Stimulated activated effector memory CD8-positive, alpha-beta T cell treated with anti-CD3 and anti-CD28 coated beads, Interleukin-12 subunit alpha, Interleukin-12 subunit beta, amount 100 ng/mL, for 72 hours (primary cell): ENCODE data around the gene TMEM267.
A peak's percentile ranks its signal among the peaks of the same experiment; 100 is the strongest.
"Not testable (repeated sequence)": the region's sequence is repeated elsewhere in the genome, so short reads cannot be mapped to it uniquely, and the experiment has no call there.

Experiments used
- ATAC-seq: fragments of 150-1000 bp; cut with Tn5 transposase; 2 replicates; pipeline ENCODE4 v1.10.0; 2021
- DNase-seq, 2 donors: peaks; one replicate each; pipeline ENCODE4 v3.0.0; 2021 to 2022; ENCODE audit warnings: low spot score in 2 of 2
- H3K27ac Mint-ChIP-seq: one replicate; pipeline ENCODE4 v1.8.0; 2022; ENCODE audit warnings: mild to moderate bottlenecking, mixed read lengths
- H3K36me3 Mint-ChIP-seq: one replicate; pipeline ENCODE4 v1.8.0; 2022; ENCODE audit warnings: mild to moderate bottlenecking, mixed read lengths
- H3K4me1 Mint-ChIP-seq: one replicate; pipeline ENCODE4 v1.8.0; 2022; ENCODE audit warnings: mixed read lengths
- H3K4me3 Mint-ChIP-seq: one replicate; pipeline ENCODE4 v1.8.0; 2022; ENCODE audit warnings: mild to moderate bottlenecking, mixed read lengths
- H3K9me3 Mint-ChIP-seq: one replicate; pipeline ENCODE4 v1.8.0; 2022; ENCODE audit warnings: mixed read lengths

TMEM267 gene

DNA sequence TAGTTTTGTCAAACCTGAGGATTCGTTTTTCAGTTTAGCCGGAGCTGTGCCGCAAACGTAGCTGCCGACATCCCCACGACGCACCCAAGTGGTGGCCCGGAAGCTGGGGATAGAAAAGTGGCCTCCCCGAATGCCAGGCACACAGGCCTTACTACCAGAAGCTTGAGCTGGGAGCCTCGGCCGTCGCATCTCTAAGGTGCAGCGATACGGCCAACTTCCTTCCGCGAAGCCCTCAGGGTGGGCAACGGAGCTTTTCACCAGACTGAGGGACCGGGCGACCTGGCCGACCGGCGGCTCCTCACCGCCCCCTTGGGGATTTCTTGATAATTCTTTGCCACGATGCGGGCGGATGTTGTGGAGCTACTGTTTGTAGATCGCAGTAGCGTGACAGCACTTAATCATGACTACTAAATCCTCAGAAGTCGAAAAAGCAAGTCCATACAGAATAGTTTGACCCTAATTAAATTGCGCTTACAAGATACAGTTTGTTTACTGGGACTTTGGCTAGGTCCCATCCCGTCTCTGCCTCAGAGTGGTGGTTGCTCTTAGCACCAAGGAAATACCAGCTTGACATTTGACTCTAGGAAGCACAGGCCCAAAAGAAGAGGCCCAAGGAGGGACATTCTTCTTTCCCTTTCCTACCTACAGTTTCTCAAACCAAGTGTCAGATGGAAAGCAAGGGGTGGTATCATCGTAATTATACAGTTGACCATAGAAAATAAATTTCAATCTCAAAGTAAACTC lies 613 bp upstream of the TMEM267 start:
- ATAC-seq (peak; percentile 87), DNase-seq (peak in 1 of 2 donors; percentile 78)
- H3K36me3 Mint-ChIP-seq, result peaks cover 23% of the 10 kb centered on the region
- no peaks in the 10 kb centered on the region for H3K9me3 Mint-ChIP-seq
- H3K4me1 Mint-ChIP-seq, result peaks cover 21% of the 10 kb centered on the region
- H3K4me3 Mint-ChIP-seq, result peak overlapping the region; percentile 95
- peak overlapping the region; percentile 99 for H3K27ac Mint-ChIP-seq

DNA sequence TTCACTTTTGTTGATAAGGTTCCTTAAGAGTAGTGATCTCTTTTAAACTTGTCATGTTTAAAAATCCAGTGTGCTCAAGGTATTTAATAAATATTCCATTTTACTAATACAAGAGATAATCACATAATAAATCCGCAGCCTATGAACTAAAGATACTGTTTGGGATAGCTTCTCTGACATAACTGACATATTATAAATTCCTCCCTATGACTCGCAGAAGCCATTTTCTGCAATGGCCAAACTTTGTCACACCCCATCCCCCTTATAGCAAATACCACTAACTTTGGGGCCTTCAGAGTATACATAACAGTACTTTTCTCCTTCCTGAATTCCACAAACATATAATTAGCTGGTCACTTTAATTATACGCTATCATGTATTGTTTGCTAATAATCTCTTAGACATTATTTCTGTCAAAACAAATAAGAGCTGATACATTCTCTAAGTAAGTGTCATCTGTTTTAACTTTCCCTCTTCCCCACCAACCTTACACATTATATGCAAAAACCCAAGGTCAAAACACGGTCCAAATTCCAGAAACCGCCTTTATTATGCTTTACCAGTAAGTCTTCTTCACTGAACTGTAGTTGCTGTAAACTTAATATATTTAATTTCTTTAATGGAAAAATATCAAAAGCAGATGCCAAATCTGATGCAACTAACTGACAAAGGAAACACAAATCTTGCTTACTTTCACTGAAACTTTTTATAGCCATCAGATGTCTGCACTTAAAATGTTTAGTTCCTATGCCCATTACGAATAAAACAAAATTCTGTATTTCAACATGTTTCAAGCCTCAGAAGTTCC lies 971 bp downstream of the TMEM267 start:
- peaks cover 25% of the 10 kb centered on the region for H3K36me3 Mint-ChIP-seq
- DNase-seq (no peak), ATAC-seq (no peak)
- H3K4me3 Mint-ChIP-seq, result peak overlapping the region; percentile 95
- peaks cover 21% of the 10 kb centered on the region for H3K4me1 Mint-ChIP-seq
- no peaks in the 10 kb centered on the region for H3K9me3 Mint-ChIP-seq
- H3K27ac Mint-ChIP-seq, result peak overlapping the region; percentile 99

DNA sequence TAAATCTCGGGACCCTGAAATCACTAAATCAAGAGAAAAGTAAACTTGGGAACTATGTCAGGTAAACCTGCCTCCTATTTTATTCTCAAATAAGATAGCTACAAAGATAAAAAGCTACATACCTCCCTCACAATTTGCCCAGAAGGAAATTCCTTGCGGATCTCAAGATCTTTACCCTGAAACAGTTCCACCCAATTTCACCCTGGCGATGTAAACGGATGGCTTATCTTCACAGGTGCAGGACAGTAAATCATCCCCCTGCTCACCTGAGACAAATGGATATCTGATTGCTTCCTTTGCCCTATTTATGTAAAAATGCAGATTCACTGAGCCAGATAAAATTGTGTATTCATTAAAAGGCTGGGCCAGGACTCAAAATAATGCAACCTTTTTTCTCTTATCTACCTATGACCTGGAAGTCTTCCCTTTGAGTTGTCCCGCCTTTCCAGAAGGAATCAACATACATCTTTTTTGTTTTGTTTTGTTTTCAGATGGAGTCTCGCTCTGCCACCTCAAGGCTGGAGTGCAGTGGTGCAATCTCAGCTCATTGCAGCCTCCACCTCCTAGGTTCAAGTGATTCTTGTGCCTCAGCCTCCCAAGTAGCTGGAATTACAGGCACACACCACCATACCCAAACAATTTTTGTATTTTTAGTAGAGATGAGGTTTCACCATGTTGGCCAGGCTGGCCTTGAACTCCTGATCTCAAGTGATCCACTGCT lies 13.8 kb downstream of the TMEM267 start:
- H3K36me3 Mint-ChIP-seq, result peaks cover 48% of the 10 kb centered on the region
- DNase-seq (no peak), ATAC-seq (no peak)
- H3K9me3 Mint-ChIP-seq, result peaks cover 15% of the 10 kb centered on the region
- H3K4me3 Mint-ChIP-seq, result no peak overlapping the region
- H3K27ac Mint-ChIP-seq, result no peak overlapping the region
- peaks cover 21% of the 10 kb centered on the region for H3K4me1 Mint-ChIP-seq

DNA sequence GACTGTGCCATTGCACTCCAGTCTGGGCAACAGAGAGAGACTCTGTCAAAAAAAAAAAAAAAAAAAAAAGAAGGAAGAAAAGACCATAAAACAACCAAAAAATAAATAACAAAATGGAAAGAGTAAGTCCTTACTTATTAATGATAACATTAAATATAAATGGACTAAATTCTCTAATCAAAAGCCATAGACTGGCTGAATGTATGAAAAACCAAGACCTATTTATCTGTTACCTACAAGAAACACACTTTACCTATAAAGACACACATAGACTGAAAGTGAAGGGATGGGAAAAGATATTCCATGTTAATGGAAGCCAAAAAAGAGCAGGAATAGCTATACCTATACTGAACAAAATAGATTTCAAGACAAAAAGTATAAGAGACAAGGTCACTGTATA lies 16.6 kb downstream of the TMEM267 start:
- Mint-ChIP-seq H3K27ac (no peak overlapping the region), H3K4me3 (no peak overlapping the region), H3K36me3 (peaks cover 26% of the 10 kb centered on the region), H3K4me1 (peaks cover 7% of the 10 kb centered on the region), H3K9me3 (peaks cover 12% of the 10 kb centered on the region)
- ATAC-seq, result no peak
- DNase-seq, result no peak

DNA sequence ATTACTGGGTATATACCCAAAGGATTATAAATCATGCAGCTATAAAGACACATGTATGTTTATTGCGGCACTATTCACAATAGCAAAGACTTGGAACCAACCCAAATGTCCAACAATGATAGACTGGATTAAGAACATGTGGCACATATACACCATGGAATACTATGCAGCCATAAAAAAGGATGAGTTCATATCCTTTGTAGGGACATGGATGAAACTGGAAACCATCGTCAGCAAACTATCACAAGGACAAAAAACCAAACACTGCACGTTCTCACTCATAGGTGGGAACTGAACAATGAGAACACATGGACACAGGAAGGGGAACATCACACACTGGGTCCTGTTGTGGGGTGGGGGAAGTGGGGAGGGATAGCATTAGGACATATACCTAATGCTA lies 18.2 kb downstream of the TMEM267 start:
- H3K27ac Mint-ChIP-seq, DNase-seq, H3K4me3 Mint-ChIP-seq, ATAC-seq: not testable (repeated sequence)
- Mint-ChIP-seq H3K9me3 (peaks cover 12% of the 10 kb centered on the region), H3K4me1 (peaks cover 16% of the 10 kb centered on the region), H3K36me3 (peaks cover 20% of the 10 kb centered on the region)

DNA sequence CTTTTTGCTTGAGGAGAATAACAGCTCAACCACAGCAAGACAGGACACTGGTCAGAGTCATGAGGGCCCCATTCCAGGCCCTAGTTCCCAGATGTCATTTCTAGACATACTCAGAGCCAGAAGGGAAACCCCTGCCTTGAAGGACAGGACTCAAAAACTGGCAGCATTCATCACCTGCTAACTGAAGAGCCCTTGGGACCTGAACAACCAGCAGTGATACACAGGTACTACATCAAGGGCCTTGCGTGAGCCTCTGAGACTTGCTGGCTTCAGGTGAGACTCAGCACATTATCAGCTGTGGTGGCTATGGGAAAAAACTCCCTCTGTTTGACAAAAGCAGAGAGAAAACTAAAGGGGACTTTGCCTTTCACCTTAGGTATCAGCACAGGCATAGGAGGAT lies 22.6 kb downstream of the TMEM267 start:
- Mint-ChIP-seq H3K4me1 (peaks cover 20% of the 10 kb centered on the region), H3K9me3 (peaks cover 7% of the 10 kb centered on the region), H3K36me3 (peaks cover 5% of the 10 kb centered on the region), H3K4me3 (no peak overlapping the region), H3K27ac (peak overlapping the region; percentile 52)
- DNase-seq (no peak), ATAC-seq (no peak)

DNA sequence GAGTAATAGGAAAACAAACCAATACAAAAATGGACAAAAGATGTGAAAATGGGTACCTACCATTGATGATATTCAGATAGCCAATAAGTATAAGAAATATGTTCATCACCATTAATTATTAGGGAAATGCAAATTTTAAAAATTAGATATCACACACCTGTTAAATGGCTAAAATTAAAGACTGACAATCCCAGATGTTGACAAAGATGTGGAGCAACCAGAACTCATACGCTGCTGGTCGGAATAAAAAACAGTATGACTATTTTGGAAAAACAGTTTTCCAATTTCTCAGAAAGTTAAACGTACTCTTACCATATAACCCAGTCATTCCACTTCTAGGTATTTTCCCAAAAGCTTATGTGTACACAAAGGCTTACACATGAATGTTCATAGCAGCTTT lies 27.1 kb downstream of the TMEM267 start:
- Mint-ChIP-seq H3K4me1 (peaks cover 8% of the 10 kb centered on the region), H3K27ac (no peak overlapping the region), H3K9me3 (peaks cover 6% of the 10 kb centered on the region), H3K36me3 (peaks cover 20% of the 10 kb centered on the region), H3K4me3 (no peak overlapping the region)
- ATAC-seq (no peak), DNase-seq (no peak)

DNA sequence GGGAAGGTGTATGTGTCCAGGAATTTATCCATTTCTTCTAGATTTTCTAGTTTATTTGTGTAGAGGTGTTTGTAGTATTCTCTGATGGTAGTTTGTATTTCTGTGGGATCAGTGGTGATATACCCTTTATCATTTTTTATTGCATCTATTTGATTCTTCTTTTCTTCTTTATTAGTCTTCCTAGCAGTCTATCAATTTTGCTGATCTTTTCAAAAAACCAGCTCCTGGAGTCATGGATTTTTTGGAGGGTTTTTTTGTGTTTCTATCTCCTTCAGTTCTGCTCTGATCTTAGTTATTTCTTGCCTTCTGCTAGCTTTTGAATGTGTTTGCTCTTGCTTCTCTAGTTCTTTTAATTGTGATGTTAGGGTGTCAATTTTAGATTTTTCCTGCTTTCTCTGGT lies 42.1 kb downstream of the TMEM267 start:
- not testable (repeated sequence) for H3K4me1 Mint-ChIP-seq, H3K27ac Mint-ChIP-seq, ATAC-seq, H3K4me3 Mint-ChIP-seq, DNase-seq
- Mint-ChIP-seq H3K36me3 (peaks cover 20% of the 10 kb centered on the region), H3K9me3 (peaks cover 25% of the 10 kb centered on the region)

DNA sequence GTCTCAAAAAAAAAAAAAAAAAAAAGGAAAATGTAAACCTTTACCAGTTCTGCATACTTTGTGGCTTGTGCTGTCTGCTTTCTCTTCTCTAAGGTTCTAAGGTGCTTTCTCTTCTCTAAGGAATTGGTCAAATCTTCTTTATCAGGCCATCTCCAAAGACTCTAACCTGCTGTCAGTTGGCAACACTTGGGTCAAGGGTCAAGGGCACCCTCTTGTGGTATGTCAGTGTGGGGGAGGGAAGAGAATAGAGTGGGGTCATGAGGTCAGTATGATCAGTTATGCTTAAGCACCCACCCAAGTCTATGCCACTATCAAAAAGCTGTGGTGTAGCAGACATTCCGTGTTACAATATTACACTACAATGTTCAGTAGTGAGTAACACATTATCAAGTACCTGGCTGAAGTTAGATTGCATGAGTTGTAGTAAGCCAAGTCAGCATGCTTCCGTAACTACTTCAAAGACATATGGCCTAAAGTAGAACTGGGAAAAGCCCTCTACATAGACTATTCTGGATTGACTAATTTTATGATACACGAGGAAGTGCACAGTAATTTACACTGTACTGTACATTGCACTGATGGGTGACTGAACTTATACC lies 46.5 kb downstream of the TMEM267 start:
- ATAC-seq, result no peak

DNA sequence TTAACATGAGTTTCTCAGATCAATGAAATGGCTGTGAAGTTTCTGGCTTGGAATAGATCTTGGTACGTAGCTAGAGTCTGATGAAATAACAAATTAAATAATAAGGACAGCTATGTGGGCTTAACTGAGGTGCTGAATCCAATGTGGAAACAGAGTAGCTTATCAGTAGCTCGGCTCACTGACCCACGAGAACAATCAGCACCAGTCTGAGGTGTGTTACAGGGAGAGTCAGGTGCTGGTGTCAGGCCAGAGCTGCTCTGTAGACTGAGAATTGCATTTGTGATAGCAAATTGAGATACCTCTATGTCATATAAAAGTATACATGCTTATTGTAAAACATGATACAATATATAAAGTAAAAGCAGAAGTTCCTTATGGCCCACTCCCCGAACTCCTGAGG lies 50.3 kb downstream of the TMEM267 start:
- ATAC-seq, result no peak
- H3K9me3 Mint-ChIP-seq, result peaks cover 12% of the 10 kb centered on the region
- no peak for DNase-seq
- H3K4me3 Mint-ChIP-seq, result no peak overlapping the region
- H3K27ac Mint-ChIP-seq, result no peak overlapping the region
- no peaks in the 10 kb centered on the region for H3K36me3 Mint-ChIP-seq
- no peaks in the 10 kb centered on the region for H3K4me1 Mint-ChIP-seq

More for the DNA sequence above, 46.5 kb downstream of the TMEM267 start:
- H3K27ac Mint-ChIP-seq, result no peak overlapping the region
- DNase-seq, result no peak
- no peak overlapping the region for H3K4me3 Mint-ChIP-seq
- no peaks in the 10 kb centered on the region for H3K36me3 Mint-ChIP-seq
- peaks cover 17% of the 10 kb centered on the region for H3K9me3 Mint-ChIP-seq
- no peaks in the 10 kb centered on the region for H3K4me1 Mint-ChIP-seq

DNA sequence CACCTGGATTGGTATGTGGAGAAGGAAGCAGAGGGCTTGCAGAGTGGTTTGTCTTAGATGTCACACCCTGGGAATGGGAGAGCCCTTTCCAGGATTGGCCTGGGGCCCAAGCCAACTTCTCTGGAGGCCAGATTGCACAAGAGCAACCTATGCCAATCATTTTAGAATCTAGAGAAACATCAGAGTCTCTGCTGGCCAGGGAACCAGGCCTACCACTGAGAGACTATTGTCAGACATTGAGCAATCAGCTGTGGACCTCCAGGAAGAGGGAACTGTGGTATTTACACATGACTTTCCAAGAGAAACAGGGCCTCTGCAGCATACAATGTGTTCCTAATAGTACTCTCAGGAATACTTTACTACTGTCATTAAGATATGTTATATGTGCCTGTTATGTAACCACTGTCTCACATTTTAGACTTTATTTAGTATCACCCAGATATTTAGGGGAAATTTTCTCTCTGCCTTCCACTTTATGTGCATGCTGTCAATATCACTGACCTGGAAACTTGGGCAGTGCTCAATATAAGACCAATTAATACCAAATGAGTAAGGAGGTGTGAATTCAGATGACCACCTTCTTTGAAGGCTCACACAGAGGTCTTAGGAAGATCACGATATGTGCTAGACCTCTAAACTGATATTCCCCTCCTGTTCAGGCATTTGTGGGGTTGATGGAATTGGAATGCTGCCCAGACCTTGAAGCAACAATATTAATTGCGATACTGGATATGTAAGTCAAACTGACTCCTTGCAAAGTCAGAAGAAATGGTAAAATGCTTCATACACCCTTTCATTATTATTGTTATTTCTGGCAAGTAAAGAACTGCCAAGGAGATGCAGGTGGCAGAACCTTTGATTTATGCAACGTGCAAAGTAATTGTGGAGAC lies 50.9 kb downstream of the TMEM267 start:
- DNase-seq, result no peak
- Mint-ChIP-seq H3K36me3 (no peaks in the 10 kb centered on the region), H3K4me1 (no peaks in the 10 kb centered on the region), H3K4me3 (no peak overlapping the region), H3K27ac (no peak overlapping the region), H3K9me3 (peaks cover 7% of the 10 kb centered on the region)
- no peak for ATAC-seq

DNA sequence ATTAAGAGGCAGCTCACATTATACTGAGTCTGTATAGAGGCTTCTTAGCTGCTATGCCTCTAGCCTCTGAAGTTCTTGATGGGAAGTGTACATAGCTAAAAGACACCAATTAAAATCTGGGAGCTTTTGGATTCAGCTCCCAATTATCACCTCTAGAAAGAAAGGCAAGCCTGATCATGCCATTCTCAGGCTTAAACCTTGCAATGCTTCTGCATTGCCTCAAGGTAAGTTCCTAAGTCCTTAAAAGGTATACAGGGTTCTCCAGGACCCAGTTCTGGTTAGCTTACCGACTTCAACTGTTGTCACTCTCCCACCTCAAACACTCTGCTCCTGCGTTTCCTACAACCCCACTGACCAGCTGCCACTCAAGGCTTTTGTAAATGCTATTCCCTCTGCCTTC lies 54.0 kb downstream of the TMEM267 start:
- no peak for DNase-seq
- Mint-ChIP-seq H3K4me3 (no peak overlapping the region), H3K4me1 (no peaks in the 10 kb centered on the region), H3K27ac (no peak overlapping the region), H3K36me3 (no peaks in the 10 kb centered on the region), H3K9me3 (no peaks in the 10 kb centered on the region)
- ATAC-seq, result no peak

DNA sequence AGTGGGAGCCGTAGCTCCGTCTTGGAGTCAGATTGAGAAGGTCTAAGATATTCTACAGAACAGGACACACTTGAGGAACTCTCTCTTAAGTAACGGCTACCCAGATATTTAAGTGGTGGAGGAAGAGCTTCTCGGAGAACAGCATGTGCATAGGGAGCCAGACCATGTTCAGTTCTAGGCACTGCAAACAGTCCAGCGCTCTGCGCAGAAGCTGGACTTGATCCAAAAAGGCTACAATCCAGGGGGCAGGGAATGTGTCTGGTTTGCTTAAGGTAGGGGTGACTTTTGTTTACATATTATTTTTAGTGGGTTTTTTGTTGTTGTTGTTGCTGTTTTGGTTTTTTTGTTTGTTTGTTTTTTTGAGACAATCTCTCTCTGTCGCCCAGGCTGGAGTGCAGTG lies 54.6 kb downstream of the TMEM267 start:
- DNase-seq, result no peak
- Mint-ChIP-seq H3K36me3 (no peaks in the 10 kb centered on the region), H3K27ac (no peak overlapping the region)

DNA sequence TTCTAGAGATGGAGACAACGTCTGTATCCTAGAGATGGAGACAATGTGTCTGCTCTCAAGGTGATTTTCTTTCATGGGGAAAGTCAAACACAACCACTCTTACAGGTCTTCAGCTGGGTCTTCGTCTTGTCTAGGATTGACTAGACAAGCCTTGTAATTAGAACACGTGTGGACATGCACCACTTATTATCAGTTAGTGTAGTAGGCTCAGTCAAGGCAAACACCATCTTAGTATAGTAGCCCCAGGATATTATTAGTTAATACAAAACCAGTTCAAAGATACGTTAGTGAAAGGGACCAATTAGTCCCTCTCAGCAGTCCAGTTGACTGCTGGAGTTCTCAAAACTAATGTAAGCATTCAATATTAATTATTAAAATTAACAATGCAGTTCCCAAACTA lies 56.4 kb downstream of the TMEM267 start:
- H3K4me1 Mint-ChIP-seq, result no peaks in the 10 kb centered on the region
- H3K27ac Mint-ChIP-seq, result no peak overlapping the region
- H3K36me3 Mint-ChIP-seq, result no peaks in the 10 kb centered on the region
- H3K9me3 Mint-ChIP-seq, result no peaks in the 10 kb centered on the region
- no peak overlapping the region for H3K4me3 Mint-ChIP-seq
- no peak for DNase-seq
- no peak for ATAC-seq

More for the DNA sequence above, 54.6 kb downstream of the TMEM267 start:
- no peak for ATAC-seq
- Mint-ChIP-seq H3K9me3 (no peaks in the 10 kb centered on the region), H3K4me1 (no peaks in the 10 kb centered on the region), H3K4me3 (no peak overlapping the region)
